ENCODE results near the gene SMCO4.
"Not testable (repeated sequence)": the region's sequence is repeated elsewhere in the genome, so short reads cannot be mapped to it uniquely, and the experiment has no call there.

Gene SMCO4

GRCh38 chr11:93476796-93477195, 66.4 kb downstream of the SMCO4 start:
- DNase-seq (ENCODE audit: low read depth): no peak

GRCh38 chr11:93474123-93474522, 69.1 kb downstream of the SMCO4 start:
- DNase-seq (ENCODE audit: low read depth): no peak

DNA sequence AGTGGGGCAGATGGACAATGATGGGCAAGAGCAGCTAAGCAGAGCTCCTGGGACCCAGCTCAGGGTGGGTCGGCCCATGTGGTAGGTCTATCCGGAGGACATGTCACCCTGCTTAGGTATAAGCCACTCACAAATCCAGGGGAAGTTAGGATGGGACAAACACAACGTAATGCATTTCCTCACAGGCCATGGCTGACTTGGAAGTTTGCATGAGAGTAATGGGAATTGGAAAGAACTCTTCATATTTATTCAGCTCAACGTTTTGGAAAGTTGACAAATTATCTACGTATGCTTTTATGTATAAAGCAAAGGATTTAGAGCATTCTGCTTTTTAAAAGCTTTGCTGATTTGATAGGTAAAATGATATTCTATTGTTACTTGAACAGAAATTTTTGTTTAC, 74.9 kb downstream of the SMCO4 start:
- no peak for DNase-seq (ENCODE audit: low read depth)

GRCh38 chr11:93467054-93467453, 76.1 kb downstream of the SMCO4 start:
- no peak for DNase-seq (ENCODE audit: low read depth)

GRCh38 chr11:93464927-93465540, 78.2 kb downstream of the SMCO4 start:
- DNase-seq (ENCODE audit: low read depth): no peak

DNA sequence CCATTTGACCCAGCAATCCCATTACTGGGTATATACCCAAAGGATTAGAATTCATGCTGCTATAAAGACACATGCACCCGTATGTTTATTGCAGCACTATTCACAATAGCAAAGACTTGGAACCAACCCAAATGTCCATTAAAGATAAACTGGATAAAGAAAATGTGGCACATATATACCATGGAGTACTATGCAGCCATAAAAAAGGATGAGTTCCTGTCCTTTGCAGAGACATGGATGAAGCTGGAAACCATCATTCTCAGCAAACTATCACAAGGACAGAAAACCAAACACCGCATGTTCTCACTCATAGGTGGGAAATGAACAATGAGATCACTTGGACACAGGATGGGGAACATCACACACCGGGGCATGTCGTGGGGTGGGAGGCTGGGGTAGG, 79.5 kb downstream of the SMCO4 start:
- DNase-seq (ENCODE audit: low read depth): not testable (repeated sequence)

- DNase-seq (ENCODE audit: low read depth): no peak
Measured at GRCh38 chr11:93458286-93458685, 84.9 kb downstream of the SMCO4 start.

- DNase-seq (ENCODE audit: low read depth): no peak
Measured at GRCh38 chr11:93444617-93445073, 98.5 kb downstream of the SMCO4 start.

DNA sequence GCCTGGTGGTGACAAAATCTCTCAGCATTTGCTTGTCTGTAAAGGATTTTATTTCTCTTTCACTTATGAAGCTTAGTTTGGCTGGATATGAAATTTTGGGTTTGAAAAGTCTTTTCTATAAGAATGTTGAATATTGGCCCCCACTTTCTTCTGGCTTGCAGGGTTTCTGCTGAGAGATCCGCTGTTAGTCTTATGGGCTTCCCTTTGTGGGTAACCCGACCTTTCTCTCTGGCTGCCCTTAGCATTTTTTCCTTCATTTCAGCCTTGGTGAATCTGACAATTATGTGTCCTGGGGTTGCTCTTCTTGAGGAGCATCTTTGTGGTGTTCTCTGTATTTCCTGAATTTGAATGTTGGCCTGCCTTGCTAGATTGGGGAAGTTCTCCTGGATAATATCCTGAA, 100.0 kb downstream of the SMCO4 start:
- not testable (repeated sequence) for DNase-seq (ENCODE audit: low read depth)

DNA sequence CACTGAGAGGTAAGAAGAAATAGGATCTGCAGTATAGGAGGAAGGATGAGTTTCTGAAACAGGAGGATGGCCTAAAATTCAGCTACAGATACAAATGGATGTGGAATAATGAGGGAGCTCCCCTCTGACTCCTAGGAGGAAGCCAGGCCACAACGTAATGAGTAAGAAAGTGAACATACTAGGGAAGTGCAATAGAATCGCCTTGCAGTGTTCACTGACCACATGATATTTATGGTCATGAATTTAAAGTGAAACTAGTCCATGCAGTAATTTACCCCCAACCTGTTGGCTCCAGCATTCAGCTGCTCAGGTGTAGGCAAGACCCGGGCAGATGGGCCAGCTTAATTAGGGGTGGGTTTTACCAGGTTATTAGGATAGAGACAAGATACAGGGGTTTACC, 110.9 kb downstream of the SMCO4 start:
- no peak for DNase-seq (ENCODE audit: low read depth)

Data from stimulated activated CD4-positive, alpha-beta T cell treated with anti-CD3 and anti-CD28 coated beads, Interleukin-2, amount 100 ng/mL, for 4 hours (primary cell).